ENCODE results near the gene SNX5. TPM values are rescaled to one million over a fixed set of nuclear protein-coding genes. Genes with fewer than 3 reads are reported as not detected.

SNX5 gene
- total and polyA plus RNA-seq, 2 of the 13 experiments (the other 11 are each of a cell fraction or from before 2014, with no cell fraction given) = 664 to 1,040 TPM

GRCh38 chr20:17969278-17969883 is 787 bp upstream of the SNX5 start (continued):
- TF ChIP-seq ZNF775 (CRISPR knock-in tag; IDR thresholded peaks at IDR 0.05; ENCODE audit: borderline replicate concordance) (no peak), ZNF292 (CRISPR knock-in tag; IDR thresholded peaks at IDR 0.05; ENCODE audit: borderline replicate concordance, low read depth) (no peak), FOXP4 (CRISPR knock-in tag; IDR thresholded peaks at IDR 0.05) (no peak), RAD51 (IDR thresholded peaks at IDR 0.05; ENCODE audit: borderline replicate concordance) (no peak), DDIT3 (CRISPR knock-in tag; IDR thresholded peaks at IDR 0.05) (no peak), CENPT (CRISPR knock-in tag; IDR thresholded peaks at IDR 0.05; ENCODE audit: low read depth) (no peak), YY1 (IDR thresholded peaks at IDR 0.05; ENCODE audit: insufficient read depth, insufficient replicate concordance, low read depth, low read length) (peak; percentile 90), ZIK1 (CRISPR knock-in tag; IDR thresholded peaks at IDR 0.05; ENCODE audit: borderline replicate concordance, low read depth) (no peak), ZHX1 (CRISPR knock-in tag; IDR thresholded peaks at IDR 0.05; ENCODE audit: low read depth) (no peak), CCDC6 (CRISPR knock-in tag; IDR thresholded peaks at IDR 0.05) (0 out of 2 replicates have a peak, but pooled peaks have one; percentile 32), HNF4G (IDR thresholded peaks at IDR 0.05; ENCODE audit: borderline replicate concordance, low read depth, low read length) (no peak), HNF4G (CRISPR knock-in tag; IDR thresholded peaks at IDR 0.05; ENCODE audit: borderline replicate concordance, low read depth) (no peak), PRMT3 (CRISPR knock-in tag; IDR thresholded peaks at IDR 0.05; ENCODE audit: borderline replicate concordance, low read depth) (no peak), ARNT2 (CRISPR knock-in tag; IDR thresholded peaks at IDR 0.05; ENCODE audit: low read depth) (no peak), ZBTB10 (CRISPR knock-in tag; IDR thresholded peaks at IDR 0.05; ENCODE audit: borderline replicate concordance) (peak; percentile 41; the same call in 1 of the 2 replicates), RBAK (CRISPR knock-in tag; IDR thresholded peaks at IDR 0.05) (0 out of 2 replicates have a peak, but pooled peaks have one; percentile 5), ZNF788 (CRISPR knock-in tag; IDR thresholded peaks at IDR 0.05; ENCODE audit: borderline replicate concordance) (no peak)
- TF ChIP-seq, protein P1, sequence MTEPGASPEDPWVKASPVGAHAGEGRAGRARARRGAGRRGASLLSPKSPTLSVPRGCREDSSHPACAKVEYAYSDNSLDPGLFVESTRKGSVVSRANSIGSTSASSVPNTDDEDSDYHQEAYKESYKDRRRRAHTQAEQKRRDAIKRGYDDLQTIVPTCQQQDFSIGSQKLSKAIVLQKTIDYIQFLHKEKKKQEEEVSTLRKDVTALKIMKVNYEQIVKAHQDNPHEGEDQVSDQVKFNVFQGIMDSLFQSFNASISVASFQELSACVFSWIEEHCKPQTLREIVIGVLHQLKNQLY (CRISPR knock-in tag; IDR thresholded peaks at IDR 0.05) = no peak
- TF ChIP-seq, protein P2, sequence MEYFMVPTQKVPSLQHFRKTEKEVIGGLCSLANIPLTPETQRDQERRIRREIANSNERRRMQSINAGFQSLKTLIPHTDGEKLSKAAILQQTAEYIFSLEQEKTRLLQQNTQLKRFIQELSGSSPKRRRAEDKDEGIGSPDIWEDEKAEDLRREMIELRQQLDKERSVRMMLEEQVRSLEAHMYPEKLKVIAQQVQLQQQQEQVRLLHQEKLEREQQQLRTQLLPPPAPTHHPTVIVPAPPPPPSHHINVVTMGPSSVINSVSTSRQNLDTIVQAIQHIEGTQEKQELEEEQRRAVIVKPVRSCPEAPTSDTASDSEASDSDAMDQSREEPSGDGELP (IDR thresholded peaks at IDR 0.05; ENCODE audit: borderline replicate concordance, low read depth) = no peak; the same call in 1 of the 2 replicates
